Calu3 (cell line): ENCODE measurements around the gene CSTF1. TPM values are rescaled to one million over a fixed set of nuclear protein-coding genes. Genes with fewer than 3 reads are reported as not detected.

ENCODE experiments used
- Bru-seq: library from RNA; stranded (reverse); fragments of 400-500 nt; gene quantifications from one replicate; lab custom pipeline; 2021; lab: Mats Ljungman, UMichigan
- BruChase-seq, 2 experiments: library from RNA; stranded (reverse); fragments of 400-500 nt; gene quantifications; one replicate each; lab custom pipeline; 2021; lab: Mats Ljungman, UMichigan
- BruUV-seq: library from RNA; stranded (reverse); fragments of 400-500 nt; replicated peaks from 2 replicates; lab custom pipeline; 2021; lab: Mats Ljungman, UMichigan
- CTCF ChIA-PET: fragments of 300-600 bp; sonication (Branson Sonifier 250); formaldehyde crosslinking; loops from one replicate; lab custom pipeline; 2022; ENCODE audit warnings: antibody characterized with exemption; lab: Charles Lee
- DNase-seq: peaks from one replicate; pipeline ENCODE4 v3.0.0; 2022
- H3K27ac Mint-ChIP-seq: one replicate; pipeline ENCODE4 v1.8.0; 2022; ENCODE audit warnings: mixed read lengths; ENCODE audit not compliant: unreplicated experiment
- H3K27me3 Mint-ChIP-seq: one replicate; pipeline ENCODE4 v1.8.0; 2022; ENCODE audit warnings: mixed read lengths; ENCODE audit not compliant: unreplicated experiment
- H3K36me3 Mint-ChIP-seq: one replicate; pipeline ENCODE4 v1.8.0; 2022; ENCODE audit warnings: mild to moderate bottlenecking, moderate library complexity, mixed read lengths; ENCODE audit not compliant: insufficient read depth, unreplicated experiment
- H3K4me1 Mint-ChIP-seq: one replicate; pipeline ENCODE4 v1.8.0; 2022; ENCODE audit warnings: mild to moderate bottlenecking, low read depth, mixed read lengths; ENCODE audit not compliant: unreplicated experiment
- H3K4me3 Mint-ChIP-seq: one replicate; pipeline ENCODE4 v1.8.0; 2022; ENCODE audit warnings: mild to moderate bottlenecking, low read depth, moderate library complexity, mixed read lengths; ENCODE audit not compliant: unreplicated experiment
- H3K9me3 Mint-ChIP-seq: one replicate; pipeline ENCODE4 v1.8.0; 2022; ENCODE audit warnings: low read depth, mixed read lengths; ENCODE audit not compliant: unreplicated experiment
- intact Hi-C: fragments of 100-400 bp; cut with micrococcal nuclease; formaldehyde crosslinking; loops from one replicate; pipeline ENCODE4 v1.10.0; 2022; ENCODE audit not compliant: unreplicated experiment
- long read RNA-seq: library from polyadenylated mRNA; stranded (forward); transcript quantifications from one replicate; pipeline ENCODE4 v2.0.0, GENCODE V29; 2022
- total RNA-seq: library from RNA; stranded (reverse); gene quantifications from 2 replicates; pipeline ENCODE4 v1.2.3, GENCODE V29; 2022
- TF ChIP-seq, protein P1 (sequence below): fragments of 200-600 bp; IDR thresholded peaks from one replicate; pipeline ENCODE4 v1.8.0; 2022; ENCODE audit warnings: antibody characterized with exemption; ENCODE audit not compliant: unreplicated experiment

Gene CSTF1
- 41.0 and 44.3 TPM in 2 replicates for total RNA-seq
- percentile 87 among the genes with signal in this experiment for Bru-seq, nascent RNA
- percentile 76 among the genes with signal in this experiment for BruChase-seq, experiment 1, labeled RNA remaining after a 6-hour chase
- BruChase-seq, experiment 2, labeled RNA remaining after a 2-hour chase: percentile 91 among the genes with signal in this experiment
- long read RNA-seq, full-length matches to known transcripts: 40 of 48 reads
- long read RNA-seq, partial matches to known transcripts: 0 of 48 reads
- long read RNA-seq, other reads (novel, unspliced or antisense): 8 of 48 reads

DNA sequence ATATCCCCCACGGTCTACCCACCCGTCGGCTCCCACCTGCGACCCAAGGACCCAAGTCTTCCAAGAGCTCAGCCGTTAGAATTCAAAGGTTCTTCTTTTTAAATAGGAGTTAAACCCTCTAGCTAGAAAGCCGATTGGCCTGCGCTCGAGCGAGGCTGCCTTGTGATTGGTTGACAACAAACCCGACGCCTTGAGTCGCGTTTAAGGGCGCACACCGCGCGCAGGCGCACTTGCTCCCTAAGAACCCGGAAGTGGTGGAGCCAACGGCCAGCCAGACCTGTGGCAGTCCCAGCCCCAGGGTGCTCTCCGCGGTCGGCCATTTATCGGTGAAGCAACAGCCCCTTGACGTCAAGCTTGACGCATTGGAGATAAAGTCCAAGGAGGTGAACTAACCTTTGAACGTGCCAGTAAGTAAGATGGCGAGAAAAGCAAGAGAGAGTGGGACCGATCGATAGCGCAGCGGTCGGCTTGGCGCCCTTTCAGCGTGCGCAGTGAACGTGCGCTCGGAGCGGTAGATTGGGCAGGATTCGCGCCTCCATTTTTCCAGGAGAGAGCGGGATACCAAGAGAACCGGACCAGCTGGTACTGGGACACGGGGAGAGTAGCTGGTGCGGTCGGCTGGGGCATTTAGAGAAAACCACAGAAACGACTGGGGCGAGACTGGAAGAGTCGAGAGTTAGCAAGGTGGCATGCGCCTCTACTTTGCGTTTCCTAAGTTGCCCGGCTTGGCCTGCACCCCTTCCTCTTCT lies at the start of gene CSTF1, which contains the start of gene AURKA:
Gene CSTF1 (plus strand): TSS at position 514 of the 749 bp plus-strand sequence. CDS start 2,908 bp downstream, outside the sequence.
Gene AURKA (minus strand): TSS at position 84 of the 749 bp plus-strand sequence. CDS start 4,018 bp downstream, outside the sequence.
- Mint-ChIP-seq H3K27me3 (no peaks in the 10 kb centered on the region), H3K4me1 (peaks cover 26% of the 10 kb centered on the region), H3K27ac (no peak within 1 kb of the TSS), H3K9me3 (no peaks in the 10 kb centered on the region), H3K4me3 (no peak within 1 kb of the TSS), H3K36me3 (peaks cover 23% of the 10 kb centered on the region)
- peak; percentile 99 for DNase-seq
- intact Hi-C loops: loop anchor here (5.0 kb wide), 1 partner anchor 35 kb away; the partner anchor contains the start of gene FAM210B
- TSS peak; percentile 45 for BruUV-seq
- CTCF ChIA-PET: interaction anchor here (0.8 to 1.3 kb wide), 4 partner anchors 34 to 190 kb away, joined by 3 read pairs; partner anchors contain the start of gene FAM210B
- TF ChIP-seq, protein P1, sequence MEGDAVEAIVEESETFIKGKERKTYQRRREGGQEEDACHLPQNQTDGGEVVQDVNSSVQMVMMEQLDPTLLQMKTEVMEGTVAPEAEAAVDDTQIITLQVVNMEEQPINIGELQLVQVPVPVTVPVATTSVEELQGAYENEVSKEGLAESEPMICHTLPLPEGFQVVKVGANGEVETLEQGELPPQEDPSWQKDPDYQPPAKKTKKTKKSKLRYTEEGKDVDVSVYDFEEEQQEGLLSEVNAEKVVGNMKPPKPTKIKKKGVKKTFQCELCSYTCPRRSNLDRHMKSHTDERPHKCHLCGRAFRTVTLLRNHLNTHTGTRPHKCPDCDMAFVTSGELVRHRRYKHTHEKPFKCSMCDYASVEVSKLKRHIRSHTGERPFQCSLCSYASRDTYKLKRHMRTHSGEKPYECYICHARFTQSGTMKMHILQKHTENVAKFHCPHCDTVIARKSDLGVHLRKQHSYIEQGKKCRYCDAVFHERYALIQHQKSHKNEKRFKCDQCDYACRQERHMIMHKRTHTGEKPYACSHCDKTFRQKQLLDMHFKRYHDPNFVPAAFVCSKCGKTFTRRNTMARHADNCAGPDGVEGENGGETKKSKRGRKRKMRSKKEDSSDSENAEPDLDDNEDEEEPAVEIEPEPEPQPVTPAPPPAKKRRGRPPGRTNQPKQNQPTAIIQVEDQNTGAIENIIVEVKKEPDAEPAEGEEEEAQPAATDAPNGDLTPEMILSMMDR: no peak

DNA sequence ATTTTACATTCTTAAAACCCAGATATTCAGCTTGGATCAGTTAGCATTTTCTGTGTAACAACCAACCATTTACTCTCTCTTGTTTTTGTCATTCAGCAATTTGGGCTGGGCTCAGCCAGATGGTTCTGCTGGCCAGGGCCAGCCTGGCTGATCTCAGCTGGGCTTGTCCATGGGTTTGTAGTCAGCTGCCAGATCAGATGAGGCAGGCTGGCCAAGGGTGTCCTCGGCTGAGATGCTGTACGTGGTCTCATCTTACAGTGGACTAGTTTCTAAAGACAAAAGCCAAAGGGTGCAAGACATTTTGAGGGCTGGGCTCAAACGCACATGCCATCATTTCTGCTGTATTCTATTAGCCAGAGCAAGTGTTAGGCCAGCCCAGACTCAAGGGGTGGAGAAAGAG lies 49.7 kb upstream of the CSTF1 start:
- intact Hi-C loops: loop anchor here (2.0 to 10.0 kb wide), 2 partner anchors 94 to 1678 kb away; partner anchors contain the start of gene MC3R
- TF ChIP-seq, protein P1: no peak
- Mint-ChIP-seq H3K4me1 (peaks cover under 1% of the 10 kb centered on the region), H3K27me3 (peaks cover 84% of the 10 kb centered on the region), H3K9me3 (no peaks in the 10 kb centered on the region), H3K4me3 (no peak overlapping the region), H3K27ac (no peak overlapping the region), H3K36me3 (no peaks in the 10 kb centered on the region)
- CTCF ChIA-PET: no interaction called here
- no TSS peak for BruUV-seq
- DNase-seq: no peak

DNA sequence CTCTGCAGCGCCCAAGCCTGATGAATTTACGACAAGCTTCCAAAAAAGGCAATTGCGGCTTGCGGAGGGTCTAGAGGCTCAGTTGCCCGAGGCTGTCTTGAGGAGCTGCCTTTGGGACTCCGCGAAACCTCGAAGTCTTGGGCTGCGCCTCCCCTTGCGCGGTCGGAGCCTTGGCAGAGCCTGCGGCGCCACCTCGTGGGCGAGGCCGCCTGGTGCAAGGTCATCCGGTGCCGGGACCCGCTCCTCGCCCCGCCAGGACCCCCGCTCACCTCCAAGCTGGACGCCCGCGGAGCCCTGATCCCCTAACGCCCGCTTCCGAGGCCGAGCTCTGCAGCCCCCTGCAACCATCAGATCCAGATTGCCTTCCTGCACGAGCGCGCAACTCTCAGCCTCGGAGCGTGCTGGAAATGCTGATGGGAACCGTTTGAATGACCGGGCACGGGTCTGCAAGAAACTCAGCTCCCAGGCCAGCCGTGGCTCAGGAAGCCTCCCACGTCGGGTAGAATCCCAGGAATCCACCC lies 48.5 kb upstream of the CSTF1 start:
- intact Hi-C loops: loop anchor here (1.0 to 10.0 kb wide), 3 partner anchors 95 to 1679 kb away; partner anchors contain the start of gene MC3R
- peak overlapping the region; percentile 43 for H3K4me3 Mint-ChIP-seq
- no peak overlapping the region for H3K27ac Mint-ChIP-seq
- no TSS peak for BruUV-seq
- no peaks in the 10 kb centered on the region for H3K36me3 Mint-ChIP-seq
- H3K9me3 Mint-ChIP-seq: no peaks in the 10 kb centered on the region
- H3K4me1 Mint-ChIP-seq: peaks cover 12% of the 10 kb centered on the region
- CTCF ChIA-PET: interaction anchor here (0.8 to 1.1 kb wide), 2 partner anchors 96 to 156 kb away, joined by 3 read pairs; partner anchors contain the start of gene MC3R
- DNase-seq: peak; percentile 73
- TF ChIP-seq, protein P1: peak; percentile 72
- peaks cover 73% of the 10 kb centered on the region for H3K27me3 Mint-ChIP-seq

DNA sequence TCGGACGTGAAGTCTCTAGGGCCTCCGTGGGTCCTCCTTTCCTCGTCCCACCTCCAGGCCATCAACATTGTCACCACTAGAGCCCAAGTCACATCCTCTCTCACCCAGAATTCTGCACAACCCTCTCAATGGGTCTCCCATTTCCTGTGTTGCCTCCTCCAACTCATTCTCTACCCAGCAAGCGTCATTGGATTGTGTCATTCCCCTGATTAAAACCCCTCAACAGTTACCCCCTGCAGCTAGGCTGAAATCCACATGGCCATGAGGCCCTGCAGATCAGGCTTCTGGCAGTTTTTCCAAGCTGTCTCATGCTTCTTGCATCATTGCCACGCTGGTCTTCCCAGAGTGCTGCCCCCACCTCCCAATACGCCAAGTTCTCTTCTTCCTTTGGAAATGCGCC lies 46.5 kb upstream of the CSTF1 start:
- BruUV-seq: no TSS peak

More for the DNA sequence above, 46.5 kb upstream of the CSTF1 start:
- Mint-ChIP-seq H3K27me3 (peaks cover 53% of the 10 kb centered on the region), H3K27ac (no peak overlapping the region), H3K4me3 (no peak overlapping the region), H3K9me3 (no peaks in the 10 kb centered on the region), H3K4me1 (peaks cover 12% of the 10 kb centered on the region), H3K36me3 (no peaks in the 10 kb centered on the region)
- intact Hi-C loops: loop anchor here (10.0 kb wide), 1 partner anchor 1681 kb away; no protein-coding TSS in a partner anchor
- CTCF ChIA-PET: no interaction called here
- no peak for DNase-seq
- TF ChIP-seq, protein P1: no peak
